Measurements from ENCODE around the gene SIGLEC10. TPM values are rescaled to one million over a fixed set of nuclear protein-coding genes. Genes with fewer than 3 reads are reported as not detected.

Gene SIGLEC10
- total RNA-seq, 1 donor from 2014 or later, result 0.40 TPM

DNA sequence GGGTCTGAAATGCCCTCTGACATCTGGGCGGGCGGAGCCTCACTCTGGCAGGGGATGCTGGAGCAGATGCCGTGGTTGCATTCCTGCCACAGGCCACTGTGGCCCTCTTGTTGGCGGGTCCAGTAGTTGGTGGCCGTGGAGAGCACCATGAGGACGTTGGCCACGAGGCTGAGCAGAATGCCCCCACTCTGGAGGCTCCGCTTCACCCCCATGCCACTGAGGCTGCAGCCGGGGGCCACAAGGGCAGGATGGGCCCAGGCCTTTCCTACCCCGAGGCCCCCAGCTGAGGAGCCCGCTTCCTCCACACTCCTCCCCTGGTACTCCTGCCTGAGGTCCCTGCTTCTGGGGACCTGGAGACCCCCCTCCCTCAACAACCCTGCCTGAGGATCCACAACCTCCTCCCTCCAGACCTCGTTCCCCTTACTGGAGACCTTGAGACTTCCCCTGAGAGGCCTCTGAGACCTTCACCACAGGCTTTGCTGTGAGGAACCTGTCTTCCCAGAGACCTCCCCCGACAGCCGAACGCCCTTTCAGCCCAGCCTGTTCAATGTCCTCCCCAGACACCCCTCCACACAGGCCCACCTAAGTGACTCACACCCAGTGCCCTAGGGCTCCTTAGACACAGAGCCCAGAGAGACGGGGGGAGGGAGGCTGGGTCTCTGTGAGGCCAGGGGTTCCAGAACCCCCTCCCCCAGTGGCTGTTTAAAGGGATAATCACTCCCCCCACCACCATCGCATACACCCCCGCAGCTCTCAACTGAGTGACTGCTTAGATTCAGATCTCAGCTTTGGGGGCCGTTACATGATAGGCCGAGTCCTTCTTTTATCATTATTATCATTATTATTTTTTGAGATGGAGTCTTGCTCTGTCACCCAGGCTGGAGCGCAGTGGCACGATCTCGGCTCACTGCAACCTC, 48.8 kb downstream of the SIGLEC10 start, which contains the start of gene CLDND2:
TSS of gene CLDND2 (minus strand) at position 638 of the 917 bp plus-strand sequence. CDS start at position 212, 426 bp downstream.
- DNase-seq, result no peak
- no peak for ATAC-seq
- intact Hi-C loops (cut with micrococcal nuclease), result no loop called here

DNA sequence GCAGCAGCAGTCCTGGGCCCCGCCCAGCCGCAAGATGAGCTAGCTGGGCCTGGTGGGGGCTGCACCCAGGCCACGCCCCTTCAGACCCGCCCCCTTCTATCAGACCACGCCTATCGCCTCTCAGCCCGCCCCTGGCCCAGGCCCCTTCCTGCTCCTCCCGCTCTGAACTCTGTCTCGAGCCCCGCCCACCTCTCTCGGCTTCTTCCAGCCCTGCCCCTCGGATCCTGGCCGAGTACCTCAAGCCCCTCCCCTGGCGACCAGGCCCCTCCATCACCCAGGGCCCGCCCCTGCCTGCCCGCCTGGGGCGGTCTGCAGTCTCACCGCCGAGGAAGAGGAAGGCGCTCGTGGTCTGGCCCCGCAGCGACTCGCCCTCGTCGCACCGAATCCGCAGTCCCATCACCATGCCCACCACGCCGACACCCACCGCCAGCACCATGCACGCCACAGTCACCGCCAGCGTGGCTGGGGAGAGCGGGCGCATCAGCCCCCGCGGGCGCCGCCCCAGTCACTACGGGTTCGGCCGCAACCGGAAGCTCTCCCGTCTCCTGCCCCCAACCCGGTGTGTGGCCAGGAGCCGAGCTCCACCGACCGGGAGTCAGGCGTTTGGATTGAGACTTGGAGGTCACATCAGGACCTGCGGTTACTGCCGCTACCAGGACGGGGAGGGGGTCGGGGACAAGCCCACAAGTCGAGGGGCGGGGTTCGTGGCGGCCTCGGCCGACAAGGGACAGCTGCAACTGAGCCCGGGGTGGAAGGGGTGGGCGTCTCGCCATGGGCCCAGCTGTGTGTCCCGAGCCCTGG, 49.7 kb downstream of the SIGLEC10 start:
- intact Hi-C loops (cut with micrococcal nuclease), result no loop called here
- ATAC-seq (peak; percentile 89), DNase-seq (peak; percentile 99)

DNA sequence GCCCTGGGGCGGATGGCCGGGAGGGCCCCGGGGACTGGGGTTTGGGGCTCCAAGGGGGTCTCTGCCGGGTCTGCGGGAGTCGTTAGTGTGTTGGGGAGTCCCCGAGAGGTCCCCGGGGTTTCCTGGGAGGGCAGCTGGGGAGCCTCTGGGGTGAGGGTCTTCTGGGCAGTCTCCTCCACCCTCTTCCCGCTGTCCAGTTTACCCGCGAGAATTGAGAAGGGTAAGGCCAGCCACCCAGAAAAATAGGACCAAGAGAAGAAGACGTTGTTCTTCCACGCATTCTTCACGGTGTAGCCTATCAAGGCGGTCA, 50.2 kb downstream of the SIGLEC10 start:
- DNase-seq (peak; percentile 56), ATAC-seq (no peak)
- intact Hi-C loops (cut with micrococcal nuclease), result no loop called here

DNA sequence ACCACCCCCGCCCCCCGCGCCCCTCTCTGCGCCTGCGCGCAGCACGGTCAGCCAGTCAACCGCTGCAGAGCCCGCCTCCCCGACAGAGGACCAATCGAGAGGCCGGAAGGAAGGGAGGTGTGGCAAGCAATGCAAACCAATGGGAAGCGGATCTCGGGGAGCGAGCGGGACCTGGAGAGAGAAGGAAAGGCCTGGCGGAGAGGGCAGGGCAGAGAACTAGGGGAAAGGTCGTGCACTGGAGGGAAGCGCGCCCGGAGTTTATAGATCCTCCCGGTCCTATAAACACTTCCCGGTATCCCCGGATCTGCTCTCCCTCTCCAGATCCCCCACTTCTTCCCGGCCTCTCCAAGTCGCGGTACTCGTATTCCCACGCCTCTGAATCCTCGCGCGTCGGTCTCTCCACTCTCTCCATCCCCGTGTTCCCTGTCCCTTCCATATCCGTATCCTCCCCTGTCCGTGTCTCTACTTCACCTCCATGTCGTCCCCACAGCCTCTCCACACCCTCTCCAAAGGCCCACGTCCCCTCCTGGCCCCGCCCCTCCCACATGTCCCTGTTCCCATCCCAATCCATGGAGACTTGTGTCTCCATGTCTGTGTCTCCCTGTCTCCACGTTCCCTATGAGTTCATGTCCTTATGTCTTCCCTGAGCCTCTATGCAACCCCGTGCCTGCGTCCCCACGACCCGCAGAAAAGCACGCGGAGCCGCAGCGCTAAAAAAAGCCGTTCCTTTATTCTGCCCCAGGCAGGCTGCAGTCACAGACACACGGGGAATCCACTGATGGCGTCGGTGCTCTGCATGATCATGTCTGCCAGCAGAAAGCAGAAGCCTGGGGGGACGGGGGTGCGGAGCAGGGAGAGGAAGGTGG, 50.8 kb downstream of the SIGLEC10 start:
- peak; percentile 98 for DNase-seq
- ATAC-seq, result peak; percentile 82
- intact Hi-C loops (cut with micrococcal nuclease), result no loop called here

DNA sequence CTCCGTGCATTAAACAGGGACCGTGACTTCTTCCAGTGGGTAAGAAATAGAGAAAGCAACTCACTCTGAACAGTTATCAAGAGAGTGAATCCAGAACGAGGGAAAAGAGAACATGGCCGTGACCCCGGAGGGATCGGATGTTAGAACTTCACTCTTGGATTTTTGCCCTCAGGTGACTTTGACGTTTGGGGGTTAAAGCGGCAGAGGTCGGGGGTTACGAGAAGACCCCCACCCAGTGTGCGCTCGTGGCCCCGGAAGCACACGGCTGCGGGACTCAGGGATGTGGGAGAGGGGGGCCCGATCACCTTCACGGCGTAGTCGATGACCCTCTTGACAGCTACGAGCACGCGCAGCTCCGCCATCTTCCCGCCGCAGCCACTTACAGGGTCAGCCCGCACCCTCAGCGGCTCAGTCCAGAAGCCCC, 51.5 kb downstream of the SIGLEC10 start, which contains the start of gene ETFB:
TSS of gene ETFB (minus strand) at position 424 of the 424 bp plus-strand sequence. CDS start at position 362, 62 bp downstream.
- no peak for ATAC-seq
- intact Hi-C loops (cut with micrococcal nuclease), result no loop called here
- DNase-seq, result no peak

DNA sequence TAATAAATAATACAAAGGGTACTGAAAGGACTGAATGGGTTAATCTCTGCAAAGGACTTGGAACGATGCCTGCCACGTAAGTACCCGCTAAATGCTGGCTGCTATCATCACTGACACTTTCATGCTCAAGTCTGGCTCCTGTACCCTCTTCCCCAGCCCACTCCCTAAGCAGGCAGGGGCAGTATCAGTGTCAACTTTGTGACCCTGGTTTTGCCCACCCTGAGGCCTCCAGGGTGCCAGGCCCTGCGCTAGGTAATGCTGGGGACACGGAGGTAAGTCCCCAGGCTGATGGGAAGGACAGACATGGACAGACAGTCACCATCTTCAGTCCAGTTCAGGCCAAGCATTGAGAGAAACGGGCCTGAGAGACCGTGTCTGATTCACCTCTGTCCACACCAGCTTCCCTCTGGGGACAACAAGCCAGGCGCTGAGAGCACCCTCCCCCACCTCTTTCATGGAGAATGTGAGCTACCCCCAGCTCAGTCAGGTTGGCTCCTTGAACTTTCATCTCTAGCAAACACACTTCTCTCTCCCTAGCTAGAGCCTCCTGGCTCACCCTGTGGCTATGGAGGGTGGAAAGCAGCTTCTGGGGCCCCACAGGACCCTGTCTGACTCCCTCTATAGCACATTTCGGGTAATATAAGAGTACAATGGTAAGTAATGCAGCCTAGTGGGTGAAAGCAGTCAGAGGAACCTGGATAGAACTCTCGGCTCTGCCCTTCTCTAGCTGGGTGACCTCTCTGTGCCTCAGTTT, 52.1 kb downstream of the SIGLEC10 start:
- ATAC-seq, result no peak
- intact Hi-C loops (cut with micrococcal nuclease), result no loop called here
- peak; percentile 40 for DNase-seq

DNA sequence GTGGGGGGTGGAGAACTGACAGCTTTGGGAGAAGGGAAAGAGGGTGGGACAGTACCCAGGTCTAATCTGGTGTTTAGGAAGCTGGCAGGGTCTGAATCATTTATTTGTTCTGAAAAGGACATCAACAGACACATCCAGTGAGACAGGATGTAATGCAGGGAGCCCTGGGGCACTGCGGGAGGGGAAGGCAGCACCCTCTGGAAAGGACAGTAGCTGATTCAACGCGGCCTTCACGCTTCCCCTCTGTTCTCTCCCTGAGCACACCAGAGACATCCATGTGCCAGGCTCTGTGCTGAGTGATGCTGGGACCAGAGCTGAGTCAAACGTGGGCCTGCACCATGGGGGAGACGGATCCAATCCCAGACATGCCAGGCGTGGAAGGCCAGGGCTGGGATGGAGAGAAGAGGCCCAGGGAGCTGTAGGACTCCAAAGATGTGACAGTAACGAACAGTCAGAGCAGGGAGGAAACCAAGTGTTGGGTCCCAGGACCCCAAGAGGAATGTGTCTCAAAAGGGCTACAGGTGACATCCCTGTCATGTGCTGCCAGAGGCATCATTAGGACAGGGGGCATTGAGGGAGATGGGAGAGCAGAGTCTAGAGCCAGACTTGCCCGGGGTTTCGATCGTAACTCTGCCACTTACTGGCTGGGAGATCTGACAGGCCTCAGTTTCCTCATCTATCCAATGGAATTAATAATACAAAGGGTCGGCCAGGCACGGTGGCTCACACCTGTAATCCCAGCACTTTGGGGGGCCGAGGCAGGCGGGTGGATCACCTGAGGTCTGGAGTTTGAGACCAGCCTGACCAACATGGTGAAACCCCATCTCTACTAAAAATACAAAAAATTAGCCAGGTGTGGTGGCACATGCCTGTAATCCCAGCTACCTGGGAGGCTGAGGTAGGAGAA, 53.0 kb downstream of the SIGLEC10 start:
- ATAC-seq, result no peak
- DNase-seq, result no peak
- intact Hi-C loops (cut with micrococcal nuclease), result no loop called here

DNA sequence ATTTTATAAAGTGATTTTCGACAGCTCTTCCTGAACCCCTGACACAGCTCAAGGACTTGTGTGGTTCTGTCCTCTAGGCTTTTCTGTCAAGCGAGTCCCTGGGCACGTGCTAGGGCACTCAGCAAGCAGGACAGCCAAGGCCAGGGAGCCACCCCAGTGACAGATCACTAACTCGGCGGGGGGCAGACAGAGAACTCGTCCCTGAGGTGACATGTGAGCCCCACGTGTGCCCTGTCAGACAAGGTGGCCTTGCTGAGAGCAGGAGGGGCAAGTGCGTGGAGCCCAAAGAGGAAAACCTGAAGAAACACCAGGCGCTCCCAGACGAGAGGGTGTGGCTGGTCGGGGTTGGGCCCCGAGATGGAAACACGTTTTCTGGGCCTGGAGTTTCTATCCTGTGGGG, 56.2 kb downstream of the SIGLEC10 start:
- ATAC-seq, result no peak
- DNase-seq, result no peak
- intact Hi-C loops (cut with micrococcal nuclease), result no loop called here

Other genes with a start within 250 kb of the SIGLEC10 start
- gene CD33, start 192.6 kb downstream of the SIGLEC10 start, total RNA-seq, result 4.4 TPM
- not detected for gene SIGLECL1, start 166.6 kb downstream of the SIGLEC10 start, total RNA-seq
- gene IGLON5, start 106.0 kb downstream of the SIGLEC10 start, total RNA-seq, result not detected
- 0.77 TPM for gene VSIG10L, start 75.5 kb downstream of the SIGLEC10 start, total RNA-seq
- gene ETFB, start 51.3 kb downstream of the SIGLEC10 start, total RNA-seq, result 448 TPM
- gene CLDND2, start 48.6 kb downstream of the SIGLEC10 start, total RNA-seq, result not detected
- 0.99 TPM for gene NKG7, start 45.0 kb downstream of the SIGLEC10 start, total RNA-seq
- gene LIM2, start 29.7 kb downstream of the SIGLEC10 start, total RNA-seq, result not detected
- gene C19orf84, start 27.1 kb downstream of the SIGLEC10 start, total RNA-seq, result not detected
- gene SIGLEC8, start 40.8 kb upstream of the SIGLEC10 start, total RNA-seq, result 0.15 TPM
- not detected for gene CEACAM18, start 60.9 kb upstream of the SIGLEC10 start, total RNA-seq
- not detected for gene SIGLEC12, start 84.2 kb upstream of the SIGLEC10 start, total RNA-seq
- 0.32 TPM for gene SIGLEC6, start 114.0 kb upstream of the SIGLEC10 start, total RNA-seq
- 10.7 TPM for gene ZNF175, start 153.6 kb upstream of the SIGLEC10 start, total RNA-seq
- 0.84 TPM for gene SIGLEC5, start 212.8 kb upstream of the SIGLEC10 start, total RNA-seq
- gene SIGLEC14, start 229.2 kb upstream of the SIGLEC10 start, total RNA-seq, result 0.94 TPM

Data from left ventricle myocardium superior (tissue), 1 donor.